Measurements from ENCODE around the gene SHISA4. TPM values are rescaled to one million over a fixed set of nuclear protein-coding genes. Genes with fewer than 3 reads are reported as not detected.

SHISA4 gene
- total and polyA plus RNA-seq, 2 of the 8 experiments (the other 6 are each of a cell fraction or from before 2014, with no cell fraction given), result 7.8 to 28.9 TPM

Small RNAs within 50 kb of the gene (microRNA-seq; reads per million reads assigned to microRNA genes)
- gene MIR6739 (ENCODE audit: borderline microRNAs expressed in 2 of 2, borderline number of aligned reads in 2 of 2, borderline replicate concordance in 1 of 2), result 0 reads per million in 2 experiments

Small RNAs within 50 kb of the gene (small RNA-seq; reads per million reads assigned to genes)
- 0.69 reads per million for gene MIR6739 (ENCODE audit: insufficient read depth)

Other genes starting within 250 kb of the SHISA4 start
- gene IPO9, start 59.7 kb upstream of the SHISA4 start, total RNA-seq (2021; fragmentation: NEBNext Ultra II Directional; extraction: Animal tissue kit (Norgen Biotek cat#: 25700)), result 122 and 124 TPM in 2 replicates
- gene IPO9, start 59.7 kb upstream of the SHISA4 start, polyA plus RNA-seq (2011; rRNA removed), result 60.4 and 61.0 TPM in 2 replicates
- 0.82 and 1.4 TPM in 2 replicates for gene LMOD1, start 57.6 kb downstream of the SHISA4 start, total RNA-seq (2021; fragmentation: NEBNext Ultra II Directional; extraction: Animal tissue kit (Norgen Biotek cat#: 25700))
- gene LMOD1, start 57.6 kb downstream of the SHISA4 start, polyA plus RNA-seq (2011; rRNA removed), result 0.77 and 1.3 TPM in 2 replicates
- 54.3 and 57.1 TPM in 2 replicates for gene TIMM17A, start 66.6 kb downstream of the SHISA4 start, total RNA-seq (2021; fragmentation: NEBNext Ultra II Directional; extraction: Animal tissue kit (Norgen Biotek cat#: 25700))
- gene TIMM17A, start 66.6 kb downstream of the SHISA4 start, polyA plus RNA-seq (2011; rRNA removed), result 15.9 and 30.3 TPM in 2 replicates
- gene RNPEP, start 93.8 kb downstream of the SHISA4 start, total RNA-seq (2021; fragmentation: NEBNext Ultra II Directional; extraction: Animal tissue kit (Norgen Biotek cat#: 25700)), result 45.2 and 51.1 TPM in 2 replicates
- gene RNPEP, start 93.8 kb downstream of the SHISA4 start, polyA plus RNA-seq (2011; rRNA removed), result 34.1 and 47.0 TPM in 2 replicates
- gene ELF3, start 121.7 kb downstream of the SHISA4 start, total RNA-seq (2021; fragmentation: NEBNext Ultra II Directional; extraction: Animal tissue kit (Norgen Biotek cat#: 25700)), result 15.6 and 17.3 TPM in 2 replicates
- gene ELF3, start 121.7 kb downstream of the SHISA4 start, polyA plus RNA-seq (2011; rRNA removed), result 25.0 and 32.0 TPM in 2 replicates
- gene GPR37L1, start 234.0 kb downstream of the SHISA4 start, total RNA-seq (2021; fragmentation: NEBNext Ultra II Directional; extraction: Animal tissue kit (Norgen Biotek cat#: 25700)), result 0.08 and 0.13 TPM in 2 replicates
- gene GPR37L1, start 234.0 kb downstream of the SHISA4 start, polyA plus RNA-seq (2011; rRNA removed), result 0.23 and 0.25 TPM in 2 replicates

Measured in H1 (cell line).